GM21360 (cell line): ENCODE results near the gene DPP9.

Source experiments
- ATAC-seq: cut with Tn5 transposase; IDR thresholded peaks from one replicate; pipeline ENCODE4 v1.9.1; 2021; ENCODE audit warnings: mild to moderate bottlenecking, moderate library complexity; ENCODE audit not compliant: unreplicated experiment

Gene DPP9

GRCh38 chr19:4712771-4713170 lies 10.9 kb downstream of the DPP9 start:
- ATAC-seq: no peak

- ATAC-seq: no peak
These were observed 12.4 kb downstream of the DPP9 start for GRCh38 chr19:4711211-4711610.

DNA sequence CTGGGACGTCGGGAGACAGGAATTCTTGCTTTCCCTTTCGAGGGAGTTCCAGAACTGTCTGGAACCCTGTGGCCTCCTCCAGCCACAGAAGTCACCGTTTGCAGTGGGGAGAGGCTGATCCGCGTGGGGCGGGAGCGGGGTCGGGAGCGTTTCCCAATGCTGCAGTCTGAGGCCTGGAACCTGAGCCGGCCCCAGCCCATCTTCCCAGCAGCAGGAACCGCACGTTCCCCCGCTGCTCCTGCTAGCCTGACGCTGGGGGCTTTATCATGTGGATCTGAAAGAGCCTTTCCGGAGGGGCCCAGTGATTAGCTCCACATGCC lies 13.4 kb downstream of the DPP9 start:
- no peak for ATAC-seq

- no peak for ATAC-seq
These were observed 14.0 kb downstream of the DPP9 start for GRCh38 chr19:4709440-4710280.

DNA sequence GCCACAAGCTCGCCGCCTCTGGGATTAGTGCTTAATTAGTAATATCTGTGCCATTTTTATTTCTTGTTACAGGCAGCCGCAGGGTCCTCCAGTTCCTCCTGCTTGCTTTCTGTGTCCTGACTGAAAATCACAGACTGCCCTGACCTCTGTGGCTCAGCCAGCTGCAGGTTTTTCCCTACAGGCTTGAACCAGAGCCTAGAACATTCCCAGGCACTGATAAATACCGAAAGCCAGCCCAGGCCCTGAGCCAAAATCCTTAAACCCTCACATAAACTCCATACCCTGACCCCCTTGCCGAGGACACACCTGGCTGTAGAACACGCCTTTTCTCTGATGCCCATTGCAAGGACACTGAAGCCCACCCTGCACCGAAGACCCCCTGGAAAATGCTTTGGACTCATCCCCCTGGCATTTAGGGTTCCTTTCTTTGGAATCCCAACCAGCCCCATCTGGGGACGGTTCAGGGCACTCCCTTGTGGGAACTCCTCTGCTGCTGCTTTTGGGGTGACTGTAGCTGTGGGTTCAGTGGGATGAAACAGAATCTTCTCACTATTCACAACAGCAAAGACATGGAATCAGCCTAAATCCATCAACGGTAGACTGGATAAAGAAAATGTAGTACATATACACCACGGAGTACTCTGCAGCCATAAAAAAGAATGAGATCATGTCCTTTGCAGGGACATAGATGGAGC lies 15.5 kb downstream of the DPP9 start:
- no peak for ATAC-seq

DNA sequence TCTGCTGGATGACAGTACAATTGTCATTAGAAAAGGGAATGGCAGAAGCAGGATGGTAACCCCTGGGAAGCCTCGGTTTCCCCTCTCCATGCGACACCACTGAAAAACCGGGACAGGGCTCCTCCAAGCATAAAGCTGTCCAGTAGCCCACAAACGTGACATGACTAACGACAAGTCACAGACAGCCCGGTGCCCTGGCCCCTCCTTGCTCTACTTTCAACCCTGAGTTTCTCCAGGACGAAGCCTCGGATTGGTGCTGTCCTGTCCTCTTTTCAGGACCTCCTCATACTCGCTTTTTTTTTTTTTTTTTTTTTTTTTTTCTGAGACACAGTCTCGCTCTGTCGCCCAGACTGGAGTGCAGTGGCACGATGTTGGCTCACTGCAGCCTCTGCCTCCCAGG lies 16.3 kb downstream of the DPP9 start:
- ATAC-seq: no peak

DNA sequence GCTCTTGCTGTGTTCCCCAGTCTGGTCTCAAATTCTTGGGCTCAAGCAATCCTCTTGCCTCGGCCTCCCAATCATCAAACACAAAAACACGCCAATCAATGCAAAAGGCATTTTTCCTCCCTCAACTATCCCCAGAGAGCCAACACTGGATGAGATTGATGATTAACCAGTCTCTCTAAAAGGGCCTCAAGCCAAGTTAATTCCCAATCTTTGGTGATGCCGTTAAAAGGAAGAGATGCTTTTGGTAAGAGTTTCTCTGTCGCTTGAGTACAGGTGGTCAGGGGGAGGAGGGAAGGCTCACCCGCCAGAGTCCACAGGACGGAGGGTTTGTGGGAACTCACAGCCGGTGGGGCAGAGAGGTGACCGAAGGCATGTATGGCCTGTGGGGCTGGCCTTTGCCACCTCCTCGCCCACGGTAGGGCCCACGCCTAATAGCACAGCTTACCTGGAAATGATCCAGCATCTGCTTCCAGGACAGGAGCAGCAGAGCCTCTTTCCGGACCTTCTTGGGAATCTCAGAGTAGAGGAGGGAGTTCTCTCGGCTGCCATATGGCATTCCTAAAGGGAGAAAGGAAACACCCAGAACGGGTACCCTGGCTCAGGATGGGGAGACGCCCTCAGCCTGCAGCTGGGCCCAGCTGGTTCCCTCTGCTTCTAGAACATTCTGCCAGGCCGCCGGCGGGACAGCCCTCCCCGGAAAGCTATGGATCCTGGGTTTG lies 18.1 kb downstream of the DPP9 start:
- no peak for ATAC-seq

GRCh38 chr19:4704317-4704673 lies 19.3 kb downstream of the DPP9 start:
- ATAC-seq: no peak

DNA sequence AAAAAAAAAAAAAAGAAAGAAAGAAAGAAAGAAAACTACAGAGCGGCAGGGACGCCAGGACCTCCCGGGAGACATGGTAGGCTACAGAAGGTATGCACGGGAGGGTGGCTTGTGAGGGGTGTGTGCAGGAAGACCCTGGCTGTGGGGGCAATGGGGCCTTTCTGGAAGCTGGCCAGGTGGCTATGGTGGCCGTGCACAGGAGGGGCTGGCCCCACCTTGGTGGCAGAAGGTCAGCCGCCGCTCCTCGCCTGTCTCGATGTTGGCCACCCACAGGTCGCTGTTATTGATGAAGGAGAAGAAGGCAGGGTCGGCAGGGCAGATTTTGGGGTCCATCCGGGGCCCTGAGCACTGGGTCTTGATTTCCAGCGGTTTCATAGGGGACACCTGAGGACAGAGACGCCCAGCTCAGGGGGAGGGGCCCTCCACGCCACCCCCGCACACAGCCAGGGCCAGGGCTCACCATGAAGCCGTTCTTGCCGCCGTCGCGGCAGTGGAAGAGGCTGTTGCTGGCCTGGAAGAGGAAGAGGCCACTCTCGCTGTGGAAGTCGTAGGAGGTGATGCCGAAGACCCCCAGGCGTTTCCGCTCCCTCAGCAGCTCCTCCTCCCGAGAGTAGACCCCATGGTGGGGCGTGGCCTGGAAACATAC lies 19.8 kb downstream of the DPP9 start:
- ATAC-seq: no peak

- ATAC-seq: no peak
These were observed 20.9 kb downstream of the DPP9 start for GRCh38 chr19:4702764-4703163.

- no peak for ATAC-seq
These were observed 22.1 kb downstream of the DPP9 start for GRCh38 chr19:4701557-4701956.

- ATAC-seq: no peak
These were observed 23.0 kb downstream of the DPP9 start for GRCh38 chr19:4700693-4700970.

- no peak for ATAC-seq
These were observed 23.6 kb downstream of the DPP9 start for GRCh38 chr19:4699826-4700692.

GRCh38 chr19:4697304-4697703 lies 26.3 kb downstream of the DPP9 start:
- ATAC-seq: no peak

GRCh38 chr19:4695224-4695731 lies 28.4 kb downstream of the DPP9 start:
- ATAC-seq: no peak

DNA sequence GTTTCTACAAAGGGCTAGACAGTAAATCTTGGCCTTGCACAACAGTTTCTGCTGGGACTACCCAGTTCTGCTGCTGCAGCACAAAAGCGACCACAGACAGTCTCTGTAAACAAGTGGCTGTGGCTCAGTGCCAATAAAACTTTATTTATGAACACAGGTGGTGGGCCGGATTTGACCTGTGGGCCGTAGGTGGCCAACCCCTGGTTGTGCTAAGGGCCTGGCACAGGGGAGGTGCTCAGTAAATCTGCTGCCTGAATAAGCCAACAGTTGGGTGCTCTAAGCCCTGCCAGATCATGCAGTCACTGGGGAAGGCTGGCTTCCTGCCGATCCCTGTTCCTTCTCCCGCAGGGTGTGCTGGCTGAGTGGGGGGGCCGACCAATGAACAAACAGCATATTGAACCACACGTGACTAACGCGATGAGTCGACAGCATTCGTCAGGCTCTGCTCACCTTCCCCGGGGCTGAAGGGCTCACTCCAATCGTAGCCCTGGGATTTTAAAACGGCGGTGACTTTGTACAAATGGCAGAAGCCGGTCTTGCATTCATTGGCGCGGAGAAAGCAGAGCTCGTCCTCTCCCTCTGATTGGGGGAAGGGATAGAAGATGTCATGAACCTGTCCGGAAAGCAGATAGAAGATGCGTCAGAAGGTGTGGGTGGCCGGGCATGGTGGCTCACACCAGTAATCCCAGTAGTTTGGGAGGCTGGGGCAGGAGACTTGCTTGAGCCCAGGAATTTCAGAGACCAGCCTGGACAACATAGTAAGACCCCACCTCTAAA lies 29.2 kb downstream of the DPP9 start:
- ATAC-seq: no peak

DNA sequence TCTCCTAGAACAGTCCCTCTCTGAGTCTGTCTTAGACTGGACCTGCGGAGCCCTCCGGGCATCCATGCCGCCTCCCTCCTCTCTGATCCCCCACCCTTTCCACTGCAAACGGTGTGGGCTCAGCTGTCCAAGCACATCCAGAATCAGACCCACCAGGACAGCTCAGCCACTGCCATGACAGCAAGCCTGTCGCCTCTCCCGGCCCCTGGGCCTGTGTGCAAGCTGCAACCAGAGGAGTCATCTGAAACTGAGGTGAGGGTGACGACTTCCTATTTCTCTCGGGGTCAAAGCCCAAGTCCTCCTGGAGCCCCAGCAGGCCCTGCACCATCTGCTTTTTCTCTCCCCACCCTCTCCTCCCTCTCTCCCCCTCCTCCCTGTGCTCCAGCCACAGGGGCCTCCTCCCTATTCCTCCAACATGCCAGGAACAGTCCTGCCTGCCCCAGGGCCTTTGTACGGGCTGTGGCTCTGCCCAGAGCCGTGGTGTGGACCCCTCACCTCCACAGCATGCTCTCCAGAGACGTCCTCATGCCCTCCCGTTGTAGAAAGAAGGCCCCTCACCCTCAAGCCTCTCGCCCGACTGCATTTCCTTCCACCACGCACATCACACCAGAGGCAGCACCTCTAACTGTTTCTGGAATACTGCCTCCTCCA lies 30.0 kb downstream of the DPP9 start:
- ATAC-seq: no peak

DNA sequence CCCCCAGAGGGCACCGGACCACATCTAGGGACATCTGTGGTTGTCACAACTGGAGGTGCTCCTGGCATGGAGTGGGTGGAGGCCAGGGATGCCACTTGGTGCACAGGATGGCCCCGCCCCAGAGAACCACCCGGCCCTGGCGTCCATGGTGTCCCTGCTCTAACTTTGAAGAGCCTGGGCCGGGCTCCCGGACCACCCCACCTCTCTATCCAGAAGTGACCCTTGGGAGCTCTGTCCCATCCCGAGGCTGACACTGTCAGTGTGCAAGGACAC lies 30.6 kb downstream of the DPP9 start:
- ATAC-seq: no peak

DNA sequence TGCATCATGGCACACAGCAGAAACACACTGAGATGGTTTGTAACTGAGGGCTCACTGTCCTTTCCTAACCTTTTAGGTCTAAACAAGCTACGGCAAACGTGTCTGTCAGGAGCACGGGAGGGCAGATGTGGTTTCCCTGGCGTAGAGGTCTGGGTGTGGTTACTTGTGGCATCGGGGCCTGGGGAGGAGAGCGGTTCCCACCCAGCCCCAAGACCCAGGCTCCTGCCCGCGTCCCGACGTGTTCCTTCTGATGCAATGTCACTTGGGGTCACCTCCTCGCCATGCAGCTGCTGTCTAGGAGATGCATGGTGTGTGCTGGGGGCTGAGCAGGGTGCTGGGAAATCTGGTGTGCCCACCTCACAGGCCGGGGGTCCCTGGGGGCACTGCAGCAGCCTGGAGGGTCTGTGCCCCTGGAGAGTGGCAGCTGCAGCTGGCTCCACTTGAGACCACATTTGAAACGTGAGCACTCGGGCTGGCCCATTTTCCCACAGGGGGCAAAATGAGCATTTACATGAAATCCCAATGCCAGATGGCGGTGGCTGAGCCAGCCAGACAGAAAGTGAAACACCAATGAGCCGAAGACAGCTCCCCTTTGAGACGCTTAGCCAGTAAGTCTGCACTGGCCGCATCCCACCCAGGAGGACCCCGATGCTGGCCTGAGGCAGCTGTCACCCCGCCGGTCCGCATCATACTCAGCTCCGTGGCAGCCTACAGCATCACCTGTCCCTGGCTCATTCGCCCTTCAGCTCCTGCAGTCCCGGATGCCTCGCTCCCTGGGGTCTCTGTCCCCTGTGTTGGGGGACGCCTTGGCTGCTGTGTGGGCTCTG lies 31.2 kb downstream of the DPP9 start:
- ATAC-seq: no peak
